ENCODE measurements around the gene ZBTB3. TPM values are rescaled to one million over a fixed set of nuclear protein-coding genes. Genes with fewer than 3 reads are reported as not detected.

The ZBTB3 gene
- total and polyA plus RNA-seq, 2 of the 8 experiments (the other 6 are each of a cell fraction or from before 2014, with no cell fraction given), result 30.2 to 76.9 TPM

DNA sequence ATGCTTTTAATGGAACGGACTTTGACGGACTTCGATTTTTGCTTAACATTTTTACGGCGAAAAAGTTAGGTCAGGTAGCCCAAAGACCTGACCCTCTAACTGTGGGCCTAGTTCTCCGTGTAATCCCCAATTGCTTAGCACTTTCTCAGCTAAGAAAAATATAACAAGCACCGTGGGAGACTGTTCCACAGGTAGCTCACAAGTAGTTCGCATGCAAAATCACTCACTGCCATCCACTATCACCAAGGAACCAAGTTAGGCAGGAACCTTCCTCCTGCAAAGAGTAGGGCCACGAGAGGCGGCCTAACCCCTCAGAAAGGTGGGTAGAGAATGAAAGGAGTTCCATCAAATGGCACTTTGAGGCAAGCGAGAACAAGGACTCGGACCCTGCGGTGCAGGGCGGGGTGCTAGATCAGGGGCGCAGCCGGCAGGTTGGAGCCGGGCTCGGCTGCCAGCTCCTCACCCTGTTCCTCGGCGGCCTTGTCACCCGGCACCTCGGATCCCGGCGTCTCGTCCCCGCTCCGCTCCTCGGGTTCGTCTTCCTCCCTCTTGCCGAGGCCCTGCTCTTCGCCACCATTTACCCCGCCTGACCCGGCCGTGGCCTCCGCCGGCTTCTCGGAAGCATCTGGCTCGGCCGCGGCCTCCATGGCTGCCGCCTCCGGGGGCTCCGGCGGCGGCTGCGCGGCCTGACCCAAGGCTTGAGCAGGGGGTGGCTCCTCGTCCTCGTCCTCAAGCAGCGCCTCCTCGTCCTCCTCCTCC, 27.6 kb downstream of the ZBTB3 start:
- CTCF ChIA-PET (ENCODE audit: partially characterized antibody), result interaction anchor here (1.2 to 2.1 kb wide), 3 partner anchors 27 to 60 kb away, joined by 4 to 9 read pairs (median 5); partner anchors contain the start of gene ZBTB3
- H2BK120ac ChIP-seq (replicated peaks; ENCODE audit: low read depth, low read length), result no peak overlapping the region
- H3K79me1 ChIP-seq (ENCODE audit: low read depth, low read length), result 0 out of 2 replicates have a peak, but pooled peaks cover 2% of the 10 kb centered on the region
- no peaks in the 10 kb centered on the region; a peak in 3 of 7 replicates for H3K4me1 ChIP-seq (replicated peaks in 1 of 4; ENCODE audit: control insufficient read depth in 3 of 4, insufficient read depth in 4 of 4, low read length in 3 of 4)
- H3K27ac ChIP-seq (ENCODE audit: low read depth, low read length), result peak overlapping the region; percentile 92
- peak overlapping the region; percentile 91; the same call in 1 of the 2 replicates for H4K8ac ChIP-seq (ENCODE audit: extremely low read depth, insufficient read depth, low read length)
- no peak overlapping the region for H3K18ac ChIP-seq (ENCODE audit: extremely low read depth, low read length)
- peak overlapping the region; percentile 85 to 93 for H3K4me2 ChIP-seq (ENCODE audit: insufficient read depth in 1 of 2, low read depth in 2 of 2, low read length in 2 of 2)
- H3K14ac ChIP-seq (ENCODE audit: insufficient read length), result no peak overlapping the region
- POLR2A ChIA-PET (ENCODE audit: partially characterized antibody), result interaction anchor here (0.6 to 10.9 kb wide), 33 partner anchors 8 to 159 kb away, joined by 3 to 192 read pairs (median 5); partner anchors contain the start of genes BSCL2, C11orf98, CSKMT and EEF1G
- H3K9ac ChIP-seq (replicated peaks in 1 of 4; ENCODE audit: extremely low read depth in 1 of 4, low read depth in 3 of 4, low read length in 3 of 4), result peak overlapping the region; percentile 84 to 92 (median 90)
- peak overlapping the region; percentile 97 for H4K5ac ChIP-seq (ENCODE audit: insufficient read length, low read depth, low read length)
- peak overlapping the region; percentile 40 for H4K91ac ChIP-seq (replicated peaks; ENCODE audit: insufficient read length, low read length)
- H3K56ac ChIP-seq (replicated peaks; ENCODE audit: insufficient read length, low read depth, low read length), result peak overlapping the region; percentile 27
- no peak for DNase-seq (ENCODE audit: low read depth in 1 of 2, low spot score in 2 of 2)
- peak overlapping the region; percentile 87 to 98 (median 96) for H3K4me3 ChIP-seq (ENCODE audit: extremely low read depth in 1 of 4, insufficient read depth in 2 of 4, low read depth in 3 of 4, low read length in 4 of 4)
- H2AK5ac ChIP-seq (ENCODE audit: low read depth, low read length), result no peak overlapping the region
- H3K36me3 ChIP-seq (ENCODE audit: control insufficient read depth in 2 of 4, insufficient read depth in 4 of 4, low read length in 3 of 4), result peaks cover 19 to 36% (median 26%) of the 10 kb centered on the region in 4 experiments
- H3K4ac ChIP-seq (replicated peaks; ENCODE audit: insufficient read length, low read depth, low read length), result no peak overlapping the region
- no peaks in the 10 kb centered on the region for H3K27me3 ChIP-seq (replicated peaks in 1 of 4; ENCODE audit: control insufficient read depth in 3 of 4, extremely low read depth in 1 of 4, insufficient read depth in 3 of 4, low read length in 3 of 4)
- H3K23me2 ChIP-seq (ENCODE audit: low read depth, low read length), result peaks cover 16% of the 10 kb centered on the region
- H4K20me1 ChIP-seq (replicated peaks in 1 of 2; ENCODE audit: control insufficient read depth in 1 of 2, insufficient read depth in 2 of 2, low read length in 2 of 2), result peaks cover 12 to 17% of the 10 kb centered on the region in 2 experiments
- H3K79me2 ChIP-seq (ENCODE audit: control insufficient read depth in 1 of 2, insufficient read depth in 2 of 2, low read length in 2 of 2), result peaks cover 18 to 74% of the 10 kb centered on the region in 2 experiments
- no peak for FAIRE-seq
- H2BK12ac ChIP-seq (ENCODE audit: low read depth, low read length), result no peak overlapping the region
- no peak overlapping the region for H2BK15ac ChIP-seq (ENCODE audit: low read length)
- H3K9me3 ChIP-seq (ENCODE audit: insufficient read depth in 2 of 2, low read depth in 1 of 2, low read length in 1 of 2), result no peaks in the 10 kb centered on the region
- H3K23ac ChIP-seq (ENCODE audit: insufficient read length), result no peak overlapping the region
- no peak overlapping the region for H2BK20ac ChIP-seq (ENCODE audit: low read length)
- TF ChIP-seq HDAC2 (IDR thresholded peaks at IDR 0.05; ENCODE audit: borderline replicate concordance in 1 of 2, low read depth in 2 of 2, low read length in 2 of 2) (0 out of 4 replicates have a peak, but pooled peaks of 1 of the 2 experiments have one; percentile 29), YY1 (IDR thresholded peaks at IDR 0.05; ENCODE audit: low read depth, low read length) (no peak), SIN3A (conservative IDR thresholded peaks at IDR 0.05 in 1 of 2, IDR thresholded peaks at IDR 0.05 in 1 of 2; ENCODE audit: low read depth in 1 of 2, low read length in 2 of 2) (0 out of 4 replicates have a peak, but pooled peaks of 1 of the 2 experiments have one; percentile 16)
- no peak overlapping the region for H2AFZ ChIP-seq (ENCODE audit: low read length)
- H2BK5ac ChIP-seq (ENCODE audit: low read depth, low read length), result peak overlapping the region; percentile 91
- 3% methylated on average over 43 of the region's 51 CpGs; no CpG with 5 or more reads in 1 of the 2 experiments for WGBS, 2 experiments (ENCODE audit: extremely low coverage in 1 of 2, insufficient coverage in 1 of 2, insufficient read length in 1 of 2, insufficient replicate concordance in 2 of 2, low coverage in 1 of 2, low lambda C conversion rate in 2 of 2, missing lambda C conversion rate in 1 of 2)
